GM19397 (cell line): ENCODE data around the gene GJA4.

ENCODE experiments used
- ATAC-seq: cut with Tn5 transposase; IDR thresholded peaks from one replicate; pipeline ENCODE4 v1.9.1; 2021; ENCODE audit warnings: mild to moderate bottlenecking, moderate library complexity; ENCODE audit not compliant: unreplicated experiment

GJA4 gene

DNA sequence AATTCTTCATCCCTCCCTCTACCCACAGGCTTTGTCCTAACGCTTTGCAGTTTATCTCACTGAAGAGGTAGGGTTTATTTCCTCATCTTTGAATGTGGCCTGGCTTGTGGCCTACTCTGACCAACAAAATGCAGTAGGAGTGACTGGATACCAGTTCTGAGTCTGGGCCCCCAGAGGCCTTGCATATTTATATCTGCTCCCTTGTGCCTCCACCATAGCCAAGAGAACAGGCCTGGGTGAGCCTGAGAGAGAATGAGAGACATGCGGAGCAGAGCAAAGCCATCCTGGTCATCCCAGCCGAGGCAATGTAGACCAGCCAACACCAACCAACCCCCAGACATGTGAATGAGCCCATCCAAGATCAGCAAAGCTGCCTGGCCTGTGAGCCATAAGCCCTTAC, 36.5 kb downstream of the GJA4 start:
- ATAC-seq: no peak

DNA sequence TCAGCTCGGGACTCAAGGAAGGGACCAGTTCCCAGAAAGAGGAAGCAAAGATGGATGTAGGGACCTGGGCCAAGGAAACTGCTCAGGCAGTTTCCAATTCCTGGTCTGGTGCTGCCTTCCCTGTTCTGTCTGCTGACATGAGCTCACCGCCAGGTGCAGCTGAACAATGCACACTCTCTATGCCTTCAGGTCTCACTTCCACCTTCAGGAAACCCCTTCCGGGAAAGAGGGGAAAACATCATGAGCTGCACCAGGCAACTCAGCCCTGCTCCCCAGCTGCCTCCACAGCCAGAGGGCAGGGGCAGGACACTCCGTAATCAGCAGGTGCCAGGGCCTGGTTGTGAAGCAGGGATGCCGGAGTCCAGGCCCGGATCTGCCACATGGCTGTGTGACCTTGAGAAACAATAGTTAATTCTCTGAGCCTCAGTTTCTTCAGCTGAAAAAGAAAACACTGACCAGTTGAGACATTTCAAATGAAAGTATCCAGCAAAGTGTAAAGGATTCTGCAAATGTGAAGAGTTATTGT, 39.0 kb downstream of the GJA4 start:
- no peak for ATAC-seq

DNA sequence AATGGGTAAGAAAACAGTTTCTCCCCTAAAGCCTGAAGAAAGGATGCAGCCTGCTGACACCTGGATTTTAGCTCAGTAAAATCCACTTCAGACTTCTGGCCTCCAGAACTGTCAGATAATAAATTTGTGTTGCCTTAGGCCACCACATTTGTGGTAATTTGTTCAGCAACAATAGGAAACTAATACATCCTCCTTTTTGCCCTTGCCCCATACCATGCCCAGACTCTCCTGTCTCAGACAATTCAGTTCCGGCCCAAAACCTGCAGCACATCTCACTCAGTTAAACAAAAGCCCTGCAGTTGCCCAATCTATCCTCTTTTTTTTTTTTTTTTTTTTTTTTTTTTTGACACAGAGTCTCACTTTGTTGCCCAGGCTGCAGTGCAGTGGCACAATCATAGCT, 40.9 kb downstream of the GJA4 start:
- no peak for ATAC-seq

DNA sequence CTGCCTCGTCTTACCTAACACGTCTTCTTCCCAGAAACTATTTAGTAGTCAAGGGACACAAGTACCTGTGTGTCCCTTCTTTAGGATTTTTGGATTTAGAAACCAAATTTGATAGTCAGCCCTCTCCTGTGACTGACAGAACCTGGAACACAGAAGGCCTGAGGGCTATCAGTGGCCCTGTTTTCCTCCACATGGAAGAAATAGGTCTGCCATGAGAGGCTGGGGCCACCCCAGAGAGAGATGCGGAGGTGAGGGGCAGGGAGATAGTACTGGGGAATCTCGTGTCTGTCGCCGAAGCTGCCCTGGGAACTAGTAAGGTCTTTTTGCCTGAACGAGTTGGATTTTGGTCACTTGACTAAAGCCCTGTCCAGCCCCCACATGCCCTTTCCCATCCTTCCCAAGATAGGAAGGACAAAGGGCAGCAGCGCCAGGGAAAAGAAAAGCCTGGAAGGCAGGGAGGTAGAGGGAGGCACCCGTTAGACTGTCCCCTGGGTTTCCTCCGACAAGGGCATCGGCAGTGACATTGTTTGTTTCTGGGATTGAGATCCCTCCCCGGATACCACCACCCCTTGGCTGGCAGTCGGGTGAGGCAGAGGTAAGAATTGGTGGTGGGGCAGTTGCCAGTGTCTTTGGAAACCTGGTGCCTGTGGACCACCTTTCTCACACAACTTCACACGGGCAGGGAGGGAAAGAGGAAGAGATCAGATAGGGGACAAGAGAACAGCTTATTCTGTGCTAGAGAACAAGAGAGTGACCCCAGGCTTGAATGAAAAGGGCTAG, 46.9 kb downstream of the GJA4 start:
- no peak for ATAC-seq

DNA sequence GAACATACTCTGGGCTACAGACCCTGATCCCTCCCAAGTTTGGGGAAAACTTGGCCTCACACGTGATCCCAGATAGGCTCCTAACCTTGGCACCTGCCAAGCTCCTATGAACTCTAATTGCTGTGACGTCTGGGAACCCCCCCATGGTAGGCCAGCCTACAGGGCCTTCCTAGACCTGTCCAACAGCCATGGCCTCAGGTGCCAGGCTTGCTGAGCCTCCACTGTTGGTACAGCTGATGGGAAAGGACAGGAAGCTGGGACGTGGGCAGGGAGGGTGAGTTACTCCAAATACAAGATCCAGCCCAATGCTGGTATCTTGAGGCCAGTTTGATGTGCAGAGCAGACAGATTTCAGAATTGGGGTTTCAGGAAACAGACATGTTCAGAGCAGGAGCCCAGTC, 47.6 kb downstream of the GJA4 start:
- ATAC-seq: no peak

DNA sequence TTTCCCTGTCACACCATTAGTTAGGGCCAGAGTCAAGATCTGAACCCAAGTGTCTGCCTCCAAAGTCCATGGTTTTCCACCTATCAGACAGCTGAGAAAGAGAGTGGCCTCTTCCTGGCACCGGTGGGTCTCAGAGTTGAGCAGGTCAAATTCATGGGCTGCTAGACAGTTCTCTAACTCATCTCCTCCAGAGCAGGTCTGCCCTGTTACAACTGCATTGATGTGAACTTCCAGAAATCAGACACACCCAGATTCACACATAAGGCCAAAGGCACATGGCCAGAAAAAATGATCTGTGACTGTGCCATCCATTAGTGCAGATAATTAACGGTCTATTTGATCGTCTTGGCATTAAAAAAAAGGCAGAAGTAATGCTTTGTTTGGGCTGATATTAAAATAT, 49.3 kb downstream of the GJA4 start:
- no peak for ATAC-seq

DNA sequence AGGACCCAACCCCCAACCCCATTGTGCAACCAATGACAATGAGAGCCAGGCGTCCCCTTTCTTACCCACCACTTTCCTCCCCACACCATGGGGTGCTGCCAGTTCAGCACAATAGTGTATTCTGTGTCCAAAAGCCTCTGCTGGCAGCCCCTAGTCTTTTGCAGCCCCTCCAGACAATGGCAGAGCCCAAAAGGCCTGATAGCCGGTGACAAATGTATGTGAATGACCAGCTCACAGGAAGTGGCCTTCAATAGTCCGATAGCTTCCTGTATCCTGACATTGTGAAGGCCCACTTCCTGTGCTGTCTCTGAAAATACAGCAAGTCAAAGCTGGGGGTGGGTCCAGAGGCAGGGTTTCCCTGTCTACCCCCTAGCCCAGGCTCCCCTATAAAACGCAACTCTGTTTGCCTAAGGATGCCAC, 50.2 kb downstream of the GJA4 start:
- no peak for ATAC-seq

DNA sequence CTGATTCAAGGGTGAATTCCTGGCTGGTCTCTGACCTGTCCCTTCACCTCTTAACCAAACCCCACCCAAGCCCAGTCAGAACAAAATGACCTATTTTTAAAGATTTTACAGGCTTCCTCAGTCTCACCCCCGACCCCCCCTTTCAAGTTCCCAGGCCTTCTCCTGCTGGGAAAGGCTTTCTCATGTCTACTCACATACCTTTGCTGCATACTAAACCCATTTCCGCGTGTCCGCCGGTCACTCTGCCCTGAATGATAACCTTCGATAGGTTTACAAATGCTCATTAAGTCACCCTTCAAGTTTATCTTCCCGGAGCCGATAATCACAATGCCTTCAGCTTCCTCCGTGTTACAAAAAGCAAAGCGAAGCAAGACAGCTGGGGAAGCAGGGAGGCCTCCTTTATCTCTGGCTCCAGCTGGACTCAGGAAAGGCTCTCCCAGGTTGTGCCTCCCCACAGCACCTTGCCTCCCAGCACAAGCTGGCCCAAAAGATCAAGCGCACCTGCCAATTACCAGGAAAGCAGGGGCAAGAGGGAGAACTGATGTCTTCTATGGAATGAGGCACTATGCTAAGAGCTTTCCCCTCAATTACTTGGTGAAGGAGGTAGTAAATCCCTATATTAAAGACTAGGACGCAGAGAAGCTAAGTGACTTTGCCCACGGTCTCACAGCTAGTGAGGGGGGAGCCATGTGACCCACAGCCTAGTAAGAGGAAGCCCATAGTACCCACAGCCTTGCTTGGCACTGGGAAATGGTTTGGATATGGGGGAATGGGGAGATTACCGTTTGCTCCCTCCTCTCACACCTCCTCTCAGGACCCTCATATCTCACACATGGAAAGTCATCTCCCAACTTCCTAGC, 50.8 kb downstream of the GJA4 start:
- no peak for ATAC-seq

DNA sequence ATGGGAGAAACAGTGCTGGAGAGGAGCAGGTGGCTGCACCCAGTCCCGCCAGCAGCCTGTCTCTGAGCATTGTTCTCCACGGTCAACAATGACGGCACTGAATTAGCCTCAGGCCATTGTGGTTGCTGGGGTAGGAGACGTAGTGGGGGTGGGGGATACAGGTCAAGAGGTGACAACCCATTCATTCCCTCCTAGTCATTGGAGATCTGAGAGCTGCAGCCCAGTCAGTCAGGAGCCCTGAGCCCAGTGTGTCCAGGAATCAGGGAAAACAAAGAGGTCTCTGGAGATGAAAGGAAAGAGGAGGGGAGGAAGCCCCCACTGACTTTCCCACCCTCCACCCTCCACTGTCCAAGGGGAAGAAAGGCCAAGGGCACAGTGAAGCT, 51.4 kb downstream of the GJA4 start:
- no peak for ATAC-seq
